K562 (cell line): ENCODE results near the gene OXSR1. TPM values are rescaled to one million over a fixed set of nuclear protein-coding genes. Genes with fewer than 3 reads are reported as not detected.

Experiments
- ATAC-seq: fragments of 200-7000 bp; cut with Tn5 transposase; 3 replicates; pipeline ENCODE4 v1.9.1; 2020; ENCODE audit warnings: moderate library complexity
- BruUV-seq: library from RNA; stranded (reverse); fragments of 400-500 nt; replicated peaks from 2 replicates; lab custom pipeline; 2021; lab: Mats Ljungman, UMichigan
- CTCF ChIA-PET: fragments of 300-600 bp; formaldehyde crosslinking; extraction: SDS; loops from one replicate; lab custom pipeline; 2021; ENCODE audit warnings: low intra/inter-chr PET ratio; lab: Yijun Ruan, JAX
- POLR2A ChIA-PET: fragments of 300-600, 350-650 bp; sonication (Branson Sonifier 250); formaldehyde crosslinking; extraction: SDS; loops from one replicate; lab custom pipeline; 2021; ENCODE audit warnings: antibody characterized with exemption, inconsistent platforms; lab: Yijun Ruan, JAX
- DNase-seq, 4 experiments: peaks; one replicate each; pipeline versions ENCODE4 v3.0.0 to v3.0.0-alpha.2; 2011 to 2018; ENCODE audit warnings: low spot score in 3 of 4, mixed read lengths in 3 of 4; ENCODE audit errors: extremely low read depth in 1 of 4
- FAIRE-seq: peaks from 2 replicates; lab custom pipeline; 2011; peaks lifted over from hg19 to GRCh38; lab: Jason Lieb, UNC
- H2AFZ ChIP-seq: 2 replicates; pipeline ENCODE4 v1.6.0; 2011; ENCODE audit warnings: low read depth, low read length, control low read depth, inconsistent platforms
- H3K27ac ChIP-seq: fragments of 200-600 bp; 3 replicates; pipeline ENCODE4 v1.8.0; 2011; ENCODE audit warnings: low read depth, mild to moderate bottlenecking, control low read depth, inconsistent platforms, low read length, moderate library complexity, mixed read lengths; ENCODE audit errors: extremely low read depth
- H3K27me3 ChIP-seq, 2 experiments: fragments of 300-600 bp in 1 of 2; 2 replicates in 1 of 2; 3 replicates in 1 of 2; pipeline versions ENCODE4 v1.6.0 to v1.8.0; 2011; ENCODE audit warnings: inconsistent platforms in 2 of 2, low read length in 2 of 2, mild to moderate bottlenecking in 1 of 2, mixed read lengths in 1 of 2, moderate library complexity in 1 of 2; ENCODE audit not compliant: control insufficient read depth in 2 of 2, insufficient read depth in 2 of 2
- H3K36me3 ChIP-seq: fragments of 300-600 bp; 3 replicates; pipeline ENCODE4 v1.8.0; 2011; ENCODE audit warnings: mild to moderate bottlenecking, low read length, inconsistent platforms; ENCODE audit not compliant: control insufficient read depth, insufficient read depth
- H3K4me1 ChIP-seq, 2 experiments: fragments of 200-600 bp in 1 of 2; replicated peaks in 1 of 2; 2 replicates in 1 of 2; 3 replicates in 1 of 2; pipeline versions ENCODE4 v1.5.1 to v1.8.0; 2011; ENCODE audit warnings: inconsistent platforms in 2 of 2, low read length in 2 of 2, mild to moderate bottlenecking in 1 of 2, mixed read lengths in 1 of 2, moderate library complexity in 1 of 2; ENCODE audit not compliant: control insufficient read depth in 2 of 2, insufficient read depth in 2 of 2
- H3K4me2 ChIP-seq: 2 replicates; pipeline ENCODE4 v1.6.1; 2011; ENCODE audit warnings: low read length, control low read depth, inconsistent platforms, mixed read lengths; ENCODE audit not compliant: insufficient read depth
- H3K4me3 ChIP-seq: fragments of 200-600 bp; sonication (generic), shearing (Covaris generic); 2 replicates; pipeline ENCODE4 v1.5.1; 2016; ENCODE audit warnings: control low read depth, inconsistent platforms
- H3K79me2 ChIP-seq: fragments of 200-600 bp; 3 replicates; pipeline ENCODE4 v1.8.0; 2011; ENCODE audit warnings: low read length, inconsistent platforms; ENCODE audit not compliant: control insufficient read depth, insufficient read depth
- H3K9ac ChIP-seq, 2 experiments: 2 replicates each; pipeline versions ENCODE4 v1.6.0 to v1.6.1; 2011; ENCODE audit warnings: low read depth in 2 of 2, low read length in 2 of 2, control low read depth in 1 of 2, inconsistent platforms in 1 of 2, mild to moderate bottlenecking in 1 of 2, mixed read lengths in 1 of 2; ENCODE audit not compliant: insufficient read depth in 1 of 2
- H3K9me1 ChIP-seq: one replicate; pipeline ENCODE4 v1.6.0; 2011; ENCODE audit warnings: inconsistent platforms, mild to moderate bottlenecking, low read length, moderate library complexity; ENCODE audit not compliant: control insufficient read depth, insufficient read depth
- H3K9me3 ChIP-seq: replicated peaks from 2 replicates; pipeline ENCODE4 v1.5.1; 2011; ENCODE audit warnings: low read depth, low read length, inconsistent platforms; ENCODE audit not compliant: control insufficient read depth, insufficient read depth
- H4K20me1 ChIP-seq: replicated peaks from 2 replicates; pipeline ENCODE4 v1.6.1; 2011; ENCODE audit warnings: low read length, inconsistent platforms, mixed read lengths; ENCODE audit not compliant: control insufficient read depth, insufficient read depth
- RBM25 ChIP-seq: fragments of 200-400 bp; formaldehyde crosslinking; IDR thresholded peaks from 2 replicates; pipeline ENCODE4 v1.6.1; 2018; ENCODE audit warnings: low read length, low read depth, moderate library complexity; ENCODE audit not compliant: severe bottlenecking
- WGBS: fragments of 100-300 bp; shearing (Covaris generic); methylation state at CpG from one replicate; pipeline ENCODE4 v1.1.6; 2016; ENCODE audit warnings: low coverage, mixed read lengths; ENCODE audit not compliant: insufficient coverage; ENCODE audit errors: missing lambda C conversion rate; 5-methylcytosine and 5-hydroxymethylcytosine counted together
- in situ Hi-C: fragments of 300-500 bp; cut with MboI; formaldehyde crosslinking; loops from 4 replicates; pipeline ENCODE4 v1.15.0; 2018; ENCODE audit warnings: inconsistent platforms, mixed read lengths
- intact Hi-C: fragments of 100-400 bp; cut with micrococcal nuclease; formaldehyde crosslinking; loops from 2 replicates; pipeline ENCODE4 v1.14.2; 2022
- polyA plus RNA-seq, 8 experiments: library from polyadenylated mRNA; depleted of rRNA in 4 of 8; stranded (reverse) in 5 of 8; unstranded in 3 of 8; fragments of >200 nt; fragmentation: Nextera tagmentation in 2 of 8; fragmentation: Illumina TruSeq in 1 of 8; extraction: Ambion mirVana in 2 of 8; extraction: Trizol in 1 of 8; gene quantifications; 2 replicates each; pipeline versions ENCODE4 v1.2.1 to v1.2.3, GENCODE V29; 2011 to 2014; ENCODE audit warnings: inconsistent platforms in 1 of 8, missing spikeins in 1 of 8
- total RNA-seq, 7 experiments: library from RNA; depleted of rRNA in 6 of 7; stranded (reverse); fragments of >200 nt in 6 of 7; fragmentation: Illumina TruSeq in 2 of 7; extraction: Trizol in 2 of 7; gene quantifications; 2 replicates each; pipeline versions ENCODE4 v1.2.1 to v1.2.3, GENCODE V29; 2011 to 2021; ENCODE audit warnings: low replicate concordance in 1 of 7
- TF ChIP-seq, protein P1 (sequence below): fragments of 150-350 bp; IDR thresholded peaks from 2 replicates; pipeline ENCODE4 v1.6.1; 2014; ENCODE audit warnings: low read depth, mild to moderate bottlenecking, low read length, borderline replicate concordance

Gene OXSR1
- total and polyA plus RNA-seq, 9 of the 15 experiments (the other 6 are each of a cell fraction or from before 2014, with no cell fraction given) = 15.7 to 87.6 (median 48.7) TPM

DNA sequence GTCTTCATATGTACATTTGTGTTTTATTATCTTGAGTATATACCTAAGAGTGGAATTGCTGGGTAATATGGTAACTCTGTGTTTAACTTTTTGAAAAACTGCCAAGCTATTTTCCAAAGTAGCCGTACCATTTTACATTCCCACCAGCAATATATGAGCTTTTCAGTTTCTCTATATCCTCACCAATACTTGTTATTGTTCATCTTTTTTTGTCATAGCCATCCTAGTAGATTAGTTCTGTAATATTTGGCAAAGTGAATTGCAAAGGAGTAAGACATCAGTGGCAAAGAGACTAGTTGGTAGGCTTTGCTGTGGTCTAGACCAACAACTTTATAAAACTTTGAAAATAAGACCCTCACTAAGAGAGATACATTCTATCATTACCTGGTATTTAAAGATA, 21.4 kb downstream of the OXSR1 start:
- Histone ChIP-seq H2AFZ (no peak overlapping the region), H3K4me2 (no peak overlapping the region), H3K9me3 (no peaks in the 10 kb centered on the region), H3K4me1 (peaks cover 0 to 2% of the 10 kb centered on the region in 2 experiments; a peak in 3 of 5 replicates), H4K20me1 (no peaks in the 10 kb centered on the region), H3K79me2 (peaks cover 20% of the 10 kb centered on the region), H3K4me3 (no peak overlapping the region), H3K36me3 (peaks cover 61% of the 10 kb centered on the region)
- FAIRE-seq (no peak), DNase-seq (no peak)
- intact Hi-C loops = no loop called here
- no TSS peak for BruUV-seq
- WGBS = 100% methylated on average over 1 of the region's 1 CpG
- ChIA-PET CTCF (no interaction called here), POLR2A (interaction anchor here (2.2 kb wide), 1 partner anchor 22 kb away, joined by 6 read pairs; the partner anchor contains the start of gene OXSR1)
- peak; percentile 12 for TF ChIP-seq RBM25
- TF ChIP-seq, protein P1, sequence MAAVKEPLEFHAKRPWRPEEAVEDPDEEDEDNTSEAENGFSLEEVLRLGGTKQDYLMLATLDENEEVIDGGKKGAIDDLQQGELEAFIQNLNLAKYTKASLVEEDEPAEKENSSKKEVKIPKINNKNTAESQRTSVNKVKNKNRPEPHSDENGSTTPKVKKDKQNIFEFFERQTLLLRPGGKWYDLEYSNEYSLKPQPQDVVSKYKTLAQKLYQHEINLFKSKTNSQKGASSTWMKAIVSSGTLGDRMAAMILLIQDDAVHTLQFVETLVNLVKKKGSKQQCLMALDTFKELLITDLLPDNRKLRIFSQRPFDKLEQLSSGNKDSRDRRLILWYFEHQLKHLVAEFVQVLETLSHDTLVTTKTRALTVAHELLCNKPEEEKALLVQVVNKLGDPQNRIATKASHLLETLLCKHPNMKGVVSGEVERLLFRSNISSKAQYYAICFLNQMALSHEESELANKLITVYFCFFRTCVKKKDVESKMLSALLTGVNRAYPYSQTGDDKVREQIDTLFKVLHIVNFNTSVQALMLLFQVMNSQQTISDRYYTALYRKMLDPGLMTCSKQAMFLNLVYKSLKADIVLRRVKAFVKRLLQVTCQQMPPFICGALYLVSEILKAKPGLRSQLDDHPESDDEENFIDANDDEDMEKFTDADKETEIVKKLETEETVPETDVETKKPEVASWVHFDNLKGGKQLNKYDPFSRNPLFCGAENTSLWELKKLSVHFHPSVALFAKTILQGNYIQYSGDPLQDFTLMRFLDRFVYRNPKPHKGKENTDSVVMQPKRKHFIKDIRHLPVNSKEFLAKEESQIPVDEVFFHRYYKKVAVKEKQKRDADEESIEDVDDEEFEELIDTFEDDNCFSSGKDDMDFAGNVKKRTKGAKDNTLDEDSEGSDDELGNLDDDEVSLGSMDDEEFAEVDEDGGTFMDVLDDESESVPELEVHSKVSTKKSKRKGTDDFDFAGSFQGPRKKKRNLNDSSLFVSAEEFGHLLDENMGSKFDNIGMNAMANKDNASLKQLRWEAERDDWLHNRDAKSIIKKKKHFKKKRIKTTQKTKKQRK = no peak
- TF ChIP-seq, all 486 proteins: peak for 1
- no peaks in the 10 kb centered on the region for H3K27me3 ChIP-seq
- in situ Hi-C loops = no loop called here
- H3K9me1 ChIP-seq = no peaks in the 10 kb centered on the region
- ATAC-seq = no peak
- no peak overlapping the region for H3K9ac ChIP-seq
- no peak overlapping the region for H3K27ac ChIP-seq
